Measurements from ENCODE around the gene AP5B1.

AP5B1 gene

DNA sequence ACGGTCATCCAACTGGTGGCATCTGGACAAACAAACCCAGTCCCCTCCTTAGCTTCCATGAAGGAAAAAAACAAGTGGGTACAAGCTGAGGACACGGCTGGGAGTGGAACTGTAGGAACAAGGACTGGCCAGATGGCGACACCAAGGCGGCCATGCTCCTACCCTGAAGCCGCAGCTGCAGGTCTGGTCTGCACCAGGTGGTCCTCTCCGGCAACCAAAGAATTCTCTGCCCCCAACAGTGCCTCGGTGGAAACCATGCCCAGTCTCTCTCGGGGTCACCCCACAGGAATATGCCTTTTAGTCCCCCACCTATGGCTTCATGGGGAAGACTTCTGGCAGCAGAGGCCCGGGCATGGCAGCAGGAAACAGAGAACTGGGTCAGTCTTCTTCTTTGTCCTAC, 28.7 kb upstream of the AP5B1 start:
- H3K27ac Mint-ChIP-seq = no peak overlapping the region
- H3K4me1 Mint-ChIP-seq = no peaks in the 10 kb centered on the region
- H3K27me3 Mint-ChIP-seq = no peaks in the 10 kb centered on the region
- no peaks in the 10 kb centered on the region for H3K9me3 Mint-ChIP-seq
- no peaks in the 10 kb centered on the region for H3K36me3 Mint-ChIP-seq
- H3K4me3 Mint-ChIP-seq = no peak overlapping the region

GRCh38 chr11:65808744-65809341, 28.1 kb upstream of the AP5B1 start:
- H3K36me3 Mint-ChIP-seq = no peaks in the 10 kb centered on the region
- no peak overlapping the region for H3K27ac Mint-ChIP-seq
- no peaks in the 10 kb centered on the region for H3K9me3 Mint-ChIP-seq
- no peaks in the 10 kb centered on the region for H3K27me3 Mint-ChIP-seq
- H3K4me3 Mint-ChIP-seq = no peak overlapping the region
- no peaks in the 10 kb centered on the region for H3K4me1 Mint-ChIP-seq

- H3K27me3 Mint-ChIP-seq = peaks cover 4% of the 10 kb centered on the region
- no peaks in the 10 kb centered on the region for H3K9me3 Mint-ChIP-seq
- H3K4me3 Mint-ChIP-seq = no peak overlapping the region
- no peaks in the 10 kb centered on the region for H3K4me1 Mint-ChIP-seq
- no peak overlapping the region for H3K27ac Mint-ChIP-seq
- no peaks in the 10 kb centered on the region for H3K36me3 Mint-ChIP-seq
Observed at GRCh38 chr11:65806979-65807378, 26.2 kb upstream of the AP5B1 start.

DNA sequence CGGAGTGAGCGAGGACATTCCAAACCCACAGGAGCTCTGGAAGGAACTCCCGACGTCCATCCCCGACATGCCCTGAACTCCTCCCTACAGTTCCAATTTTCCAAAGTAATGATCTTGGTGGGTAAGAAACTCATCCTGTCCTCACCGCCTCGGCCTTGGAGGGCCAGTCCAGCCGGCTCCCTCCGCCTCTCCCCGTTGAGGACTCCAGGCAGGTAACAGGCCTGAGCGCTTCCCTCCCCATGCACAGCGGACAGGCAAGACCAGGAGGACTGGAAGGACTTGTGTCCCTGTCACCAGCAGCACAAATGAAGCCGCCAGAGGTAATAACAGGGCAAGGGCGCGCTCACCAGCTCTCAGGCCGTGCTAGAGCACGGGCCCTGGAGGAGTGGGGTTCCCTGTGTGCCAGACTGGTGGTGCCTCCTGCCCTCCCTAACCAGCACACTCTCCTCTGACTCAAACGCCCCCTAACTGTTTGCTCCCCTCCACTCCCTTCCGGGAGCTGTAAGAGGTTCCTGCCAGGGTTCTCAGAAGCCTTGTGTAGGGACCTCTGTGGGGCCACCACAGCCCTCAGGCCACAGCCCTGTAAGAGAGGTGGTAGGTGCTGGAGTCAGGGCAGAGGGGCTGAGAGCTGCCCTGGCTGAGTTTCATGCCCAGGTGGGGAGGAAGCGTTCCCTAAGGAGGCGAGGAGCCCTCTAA, 23.2 kb upstream of the AP5B1 start:
- H3K4me3 Mint-ChIP-seq = no peak overlapping the region
- no peaks in the 10 kb centered on the region for H3K4me1 Mint-ChIP-seq
- peaks cover 8% of the 10 kb centered on the region for H3K27me3 Mint-ChIP-seq
- no peak overlapping the region for H3K27ac Mint-ChIP-seq
- H3K9me3 Mint-ChIP-seq = no peaks in the 10 kb centered on the region
- no peaks in the 10 kb centered on the region for H3K36me3 Mint-ChIP-seq

GRCh38 chr11:65802841-65803240, 22.1 kb upstream of the AP5B1 start:
- H3K27me3 Mint-ChIP-seq = peaks cover 10% of the 10 kb centered on the region
- H3K9me3 Mint-ChIP-seq = no peaks in the 10 kb centered on the region
- H3K36me3 Mint-ChIP-seq = no peaks in the 10 kb centered on the region
- no peaks in the 10 kb centered on the region for H3K4me1 Mint-ChIP-seq
- no peak overlapping the region for H3K27ac Mint-ChIP-seq
- H3K4me3 Mint-ChIP-seq = no peak overlapping the region

- H3K4me1 Mint-ChIP-seq = no peaks in the 10 kb centered on the region
- no peak overlapping the region for H3K27ac Mint-ChIP-seq
- peaks cover 12% of the 10 kb centered on the region for H3K27me3 Mint-ChIP-seq
- no peak overlapping the region for H3K4me3 Mint-ChIP-seq
- H3K36me3 Mint-ChIP-seq = no peaks in the 10 kb centered on the region
- no peaks in the 10 kb centered on the region for H3K9me3 Mint-ChIP-seq
Observed at GRCh38 chr11:65801153-65801987, 20.6 kb upstream of the AP5B1 start.

DNA sequence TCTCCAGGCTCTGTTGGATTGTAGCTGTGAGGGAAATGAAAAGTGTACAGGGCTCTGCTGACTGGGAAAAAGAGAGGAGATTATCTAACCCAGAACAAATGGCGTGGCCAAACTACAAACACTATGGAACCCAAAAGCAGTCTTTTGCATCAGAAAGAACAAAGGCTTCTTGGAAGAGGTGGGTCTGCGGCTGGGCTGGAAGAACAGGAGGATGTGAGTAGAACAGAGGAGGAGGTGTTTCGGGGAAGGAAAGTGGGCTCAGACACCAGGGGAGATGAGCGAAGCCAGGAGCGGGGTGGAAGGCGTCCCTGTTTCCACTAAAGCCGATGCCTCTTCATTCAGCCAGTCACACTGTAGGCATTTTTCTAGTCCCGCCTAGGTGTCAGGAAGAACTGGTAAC, 18.1 kb upstream of the AP5B1 start:
- H3K27me3 Mint-ChIP-seq = peaks cover 15% of the 10 kb centered on the region
- H3K36me3 Mint-ChIP-seq = no peaks in the 10 kb centered on the region
- no peak overlapping the region for H3K4me3 Mint-ChIP-seq
- H3K9me3 Mint-ChIP-seq = no peaks in the 10 kb centered on the region
- no peaks in the 10 kb centered on the region for H3K4me1 Mint-ChIP-seq
- no peak overlapping the region for H3K27ac Mint-ChIP-seq

DNA sequence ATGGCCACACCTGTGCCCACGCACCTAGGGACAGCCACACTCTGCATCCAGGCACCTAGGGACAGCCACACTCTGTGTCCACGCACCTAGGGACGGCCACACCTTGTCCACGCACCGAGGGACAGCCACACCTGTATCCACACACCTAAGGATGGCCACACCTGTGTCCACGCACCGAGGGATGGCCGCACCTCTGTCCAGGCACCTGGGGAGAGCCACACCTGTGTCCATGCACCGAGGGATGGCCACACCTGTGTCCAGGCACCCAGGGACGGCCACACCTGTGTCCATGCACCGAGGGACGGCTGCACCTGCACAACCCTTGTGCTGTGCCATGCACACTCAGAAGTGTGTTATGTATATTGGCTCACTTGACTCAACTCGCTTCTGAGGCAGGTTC, 16.9 kb upstream of the AP5B1 start:
- no peaks in the 10 kb centered on the region for H3K36me3 Mint-ChIP-seq
- peaks cover 11% of the 10 kb centered on the region for H3K27me3 Mint-ChIP-seq
- no peaks in the 10 kb centered on the region for H3K9me3 Mint-ChIP-seq
- no peak overlapping the region for H3K4me3 Mint-ChIP-seq
- no peak overlapping the region for H3K27ac Mint-ChIP-seq
- H3K4me1 Mint-ChIP-seq = no peaks in the 10 kb centered on the region

- Mint-ChIP-seq H3K9me3 (no peaks in the 10 kb centered on the region), H3K4me3 (no peak overlapping the region), H3K27ac (no peak overlapping the region), H3K27me3 (peaks cover 12% of the 10 kb centered on the region), H3K36me3 (no peaks in the 10 kb centered on the region), H3K4me1 (no peaks in the 10 kb centered on the region)
Observed at GRCh38 chr11:65796726-65797601, 16.2 kb upstream of the AP5B1 start.

DNA sequence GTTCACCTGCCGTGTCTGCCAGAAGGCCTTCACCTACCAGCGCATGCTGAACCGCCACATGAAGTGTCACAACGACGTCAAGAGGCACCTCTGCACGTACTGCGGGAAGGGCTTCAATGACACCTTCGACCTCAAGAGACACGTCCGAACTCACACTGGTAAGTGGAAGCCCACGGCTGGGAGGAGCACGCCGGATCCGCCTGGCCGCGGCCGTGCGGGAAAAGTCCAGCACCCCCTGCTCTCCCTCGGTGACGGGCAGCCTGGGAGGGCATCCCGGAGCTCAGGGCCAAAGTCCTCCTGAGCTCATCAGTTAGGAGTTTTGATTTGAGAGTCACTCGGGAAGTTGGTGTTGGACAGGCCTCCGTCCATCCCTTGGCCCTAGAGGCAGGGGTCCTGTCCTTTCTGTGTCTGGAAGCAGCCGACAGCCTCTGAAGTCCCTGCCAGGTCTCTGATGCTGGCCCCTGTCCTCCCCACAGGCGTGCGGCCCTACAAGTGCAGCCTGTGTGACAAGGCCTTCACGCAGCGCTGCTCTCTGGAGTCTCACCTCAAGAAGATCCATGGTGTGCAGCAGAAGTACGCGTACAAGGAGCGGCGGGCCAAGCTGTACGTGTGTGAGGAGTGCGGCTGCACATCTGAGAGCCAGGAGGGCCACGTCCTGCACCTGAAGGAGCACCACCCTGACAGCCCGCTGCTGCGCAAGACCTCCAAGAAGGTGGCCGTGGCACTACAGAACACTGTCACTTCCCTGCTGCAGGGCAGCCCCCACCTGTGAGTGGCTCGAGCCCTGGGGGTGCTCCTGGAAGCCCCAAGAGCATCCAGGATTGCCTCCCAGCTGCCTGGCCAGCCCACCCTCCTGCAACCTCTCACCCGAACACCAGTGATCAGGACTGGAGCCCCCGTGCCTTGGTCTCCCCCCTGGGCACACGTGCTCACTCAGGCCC, 14.1 kb upstream of the AP5B1 start:
- Mint-ChIP-seq H3K9me3 (no peaks in the 10 kb centered on the region), H3K27me3 (peaks cover 14% of the 10 kb centered on the region), H3K27ac (no peak overlapping the region), H3K4me1 (no peaks in the 10 kb centered on the region), H3K4me3 (no peak overlapping the region), H3K36me3 (no peaks in the 10 kb centered on the region)

DNA sequence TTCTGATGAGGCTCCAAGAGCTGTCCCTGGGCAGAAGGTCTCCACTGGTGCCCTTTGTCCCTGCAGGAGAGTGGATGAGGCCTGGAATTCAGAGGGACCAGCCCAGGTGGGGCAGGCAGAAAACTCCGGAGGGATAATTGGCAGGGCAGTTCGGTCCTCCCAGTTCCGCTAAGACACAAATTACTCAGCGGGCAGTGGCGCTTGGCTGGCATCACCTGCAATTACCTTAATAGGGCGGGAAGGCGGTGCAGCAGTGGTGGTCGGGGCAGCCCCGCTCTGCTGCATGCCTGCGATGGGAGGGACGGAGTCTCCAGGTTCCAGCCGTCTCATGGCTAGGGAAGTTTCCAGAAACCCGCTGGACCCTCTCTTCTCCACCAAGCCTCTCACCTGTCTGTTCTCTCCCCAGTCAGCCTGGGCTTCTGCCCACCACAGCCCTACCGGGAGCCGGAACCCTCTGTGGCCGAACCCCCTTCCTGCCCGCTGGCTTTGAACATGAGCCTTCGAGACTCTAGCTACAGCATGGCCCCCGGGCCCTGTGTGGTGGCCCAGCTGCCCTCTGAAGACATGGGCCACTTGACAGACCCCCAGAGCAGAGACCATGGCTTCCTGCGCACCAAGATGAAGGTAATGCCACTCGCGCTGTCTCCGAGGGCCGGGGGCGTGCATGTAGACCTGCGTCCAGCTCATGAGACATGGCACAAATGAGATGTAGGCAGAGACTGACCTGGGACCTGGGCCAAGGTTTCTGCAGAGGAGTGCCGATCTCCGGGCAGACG, 13.0 kb upstream of the AP5B1 start:
- Mint-ChIP-seq H3K27me3 (peaks cover 17% of the 10 kb centered on the region), H3K4me3 (no peak overlapping the region), H3K27ac (peak overlapping the region; percentile 12), H3K9me3 (no peaks in the 10 kb centered on the region), H3K4me1 (no peaks in the 10 kb centered on the region), H3K36me3 (no peaks in the 10 kb centered on the region)

- peaks cover under 1% of the 10 kb centered on the region for H3K4me1 Mint-ChIP-seq
- H3K27ac Mint-ChIP-seq = no peak overlapping the region
- no peaks in the 10 kb centered on the region for H3K36me3 Mint-ChIP-seq
- H3K27me3 Mint-ChIP-seq = peaks cover 22% of the 10 kb centered on the region
- no peaks in the 10 kb centered on the region for H3K9me3 Mint-ChIP-seq
- H3K4me3 Mint-ChIP-seq = no peak overlapping the region
Observed at GRCh38 chr11:65793144-65793581, 12.4 kb upstream of the AP5B1 start.

GRCh38 chr11:65792456-65792855, 11.7 kb upstream of the AP5B1 start:
- no peak overlapping the region for H3K4me3 Mint-ChIP-seq
- no peaks in the 10 kb centered on the region for H3K36me3 Mint-ChIP-seq
- H3K27ac Mint-ChIP-seq = no peak overlapping the region
- H3K27me3 Mint-ChIP-seq = peaks cover 24% of the 10 kb centered on the region
- H3K4me1 Mint-ChIP-seq = peaks cover 4% of the 10 kb centered on the region
- no peaks in the 10 kb centered on the region for H3K9me3 Mint-ChIP-seq

- peaks cover 4% of the 10 kb centered on the region for H3K4me1 Mint-ChIP-seq
- H3K27ac Mint-ChIP-seq = no peak overlapping the region
- H3K4me3 Mint-ChIP-seq = no peak overlapping the region
- no peaks in the 10 kb centered on the region for H3K9me3 Mint-ChIP-seq
- H3K36me3 Mint-ChIP-seq = no peaks in the 10 kb centered on the region
- peaks cover 25% of the 10 kb centered on the region for H3K27me3 Mint-ChIP-seq
Observed at GRCh38 chr11:65791719-65792213, 11.0 kb upstream of the AP5B1 start.

Measured in activated naive CD4-positive, alpha-beta T cell treated with anti-CD3 and anti-CD28 coated beads, Interleukin-2, amount 50 U/mL, for 24 hours (primary cell).